ENCODE measurements around the gene TMOD3. TPM values are rescaled to one million over a fixed set of nuclear protein-coding genes. Genes with fewer than 3 reads are reported as not detected.

The TMOD3 gene
- total and polyA plus RNA-seq, 4 donors: 12.4 to 108 (median 41.1) TPM

DNA sequence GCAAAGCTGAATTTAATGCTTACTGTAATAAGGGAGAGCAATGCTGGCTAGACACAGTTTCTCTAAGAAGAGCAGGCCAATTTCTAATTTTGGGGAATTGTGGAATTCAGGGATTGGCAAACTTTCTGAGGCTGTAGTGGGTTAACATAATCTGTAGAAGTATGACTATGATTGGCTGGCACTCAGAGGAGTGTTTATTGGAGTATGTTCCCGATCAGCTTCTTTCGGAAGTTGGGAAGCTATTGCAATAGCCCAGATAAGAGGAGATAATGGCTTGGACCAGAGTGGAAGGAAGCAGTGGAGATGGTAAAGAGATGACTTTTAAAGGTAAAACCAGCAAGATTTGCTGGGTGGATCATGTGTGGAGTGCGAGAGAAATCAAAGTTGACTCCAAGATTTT lies 19.4 kb downstream of the TMOD3 start:
- peak in 1 of 3 donors; percentile 34 for DNase-seq
- H3K9me3 ChIP-seq (ENCODE audit: control insufficient read depth in 4 of 4, insufficient read depth in 3 of 4, low read length in 3 of 4): no peaks in the 10 kb centered on the region
- peaks cover 9 to 49% (median 29%) of the 10 kb centered on the region in 5 donors for H3K4me1 ChIP-seq (ENCODE audit: control insufficient read depth in 5 of 5, insufficient read depth in 5 of 5, low read length in 5 of 5)
- H3K9ac ChIP-seq (ENCODE audit: insufficient read depth in 1 of 2, low read length in 2 of 2): no peak overlapping the region
- H3K27ac ChIP-seq (ENCODE audit: low read depth in 1 of 2, low read length in 1 of 2): no peak overlapping the region
- WGBS, 2 donors: 46 to 63% methylated on average over 3 of the region's 3 CpGs
- TF ChIP-seq, protein P1, sequence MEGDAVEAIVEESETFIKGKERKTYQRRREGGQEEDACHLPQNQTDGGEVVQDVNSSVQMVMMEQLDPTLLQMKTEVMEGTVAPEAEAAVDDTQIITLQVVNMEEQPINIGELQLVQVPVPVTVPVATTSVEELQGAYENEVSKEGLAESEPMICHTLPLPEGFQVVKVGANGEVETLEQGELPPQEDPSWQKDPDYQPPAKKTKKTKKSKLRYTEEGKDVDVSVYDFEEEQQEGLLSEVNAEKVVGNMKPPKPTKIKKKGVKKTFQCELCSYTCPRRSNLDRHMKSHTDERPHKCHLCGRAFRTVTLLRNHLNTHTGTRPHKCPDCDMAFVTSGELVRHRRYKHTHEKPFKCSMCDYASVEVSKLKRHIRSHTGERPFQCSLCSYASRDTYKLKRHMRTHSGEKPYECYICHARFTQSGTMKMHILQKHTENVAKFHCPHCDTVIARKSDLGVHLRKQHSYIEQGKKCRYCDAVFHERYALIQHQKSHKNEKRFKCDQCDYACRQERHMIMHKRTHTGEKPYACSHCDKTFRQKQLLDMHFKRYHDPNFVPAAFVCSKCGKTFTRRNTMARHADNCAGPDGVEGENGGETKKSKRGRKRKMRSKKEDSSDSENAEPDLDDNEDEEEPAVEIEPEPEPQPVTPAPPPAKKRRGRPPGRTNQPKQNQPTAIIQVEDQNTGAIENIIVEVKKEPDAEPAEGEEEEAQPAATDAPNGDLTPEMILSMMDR (IDR thresholded peaks at IDR 0.05; ENCODE audit: control extremely low read depth, extremely low read depth): no peak
- H3K36me3 ChIP-seq (ENCODE audit: control insufficient read depth in 4 of 4, insufficient read depth in 4 of 4, low read length in 4 of 4): no peaks in the 10 kb centered on the region
- no peak overlapping the region for H3K4me3 ChIP-seq
- H3K27me3 ChIP-seq (ENCODE audit: control insufficient read depth in 3 of 3, insufficient read depth in 3 of 3, low read length in 2 of 3): no peaks in the 10 kb centered on the region
- no peak for ATAC-seq (ENCODE audit: insufficient read depth, low FRiP score)

DNA sequence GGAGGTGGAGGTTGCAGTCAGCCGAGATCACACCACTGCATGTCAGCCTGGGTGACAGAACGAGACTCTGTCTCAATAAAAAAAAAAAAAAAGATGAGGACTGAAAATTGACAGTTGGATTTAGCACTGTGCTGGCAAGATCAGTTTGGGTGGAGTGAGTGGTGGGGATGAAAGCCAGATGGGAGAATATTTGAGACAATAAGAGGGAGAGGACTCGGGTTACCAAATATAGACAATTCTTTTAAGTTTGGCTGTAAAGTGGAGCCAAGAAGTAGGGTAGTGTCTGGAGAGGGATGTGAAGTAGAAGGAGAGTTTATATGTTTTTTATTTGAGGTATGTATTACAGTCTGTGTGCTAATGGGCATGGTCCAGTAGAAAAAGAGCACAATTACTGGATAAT lies 20.4 kb downstream of the TMOD3 start:
- ATAC-seq (ENCODE audit: insufficient read depth, low FRiP score): no peak
- Histone ChIP-seq H3K4me1 (ENCODE audit: control insufficient read depth in 5 of 5, insufficient read depth in 5 of 5, low read length in 5 of 5) (peaks cover 9 to 52% (median 30%) of the 10 kb centered on the region in 5 donors), H3K27ac (ENCODE audit: low read depth in 1 of 2, low read length in 1 of 2) (peak overlapping the region in 1 of 2 donors; percentile 35), H3K27me3 (ENCODE audit: control insufficient read depth in 3 of 3, insufficient read depth in 3 of 3, low read length in 2 of 3) (no peaks in the 10 kb centered on the region), H3K9ac (ENCODE audit: insufficient read depth in 1 of 2, low read length in 2 of 2) (no peak overlapping the region), H3K36me3 (ENCODE audit: control insufficient read depth in 4 of 4, insufficient read depth in 4 of 4, low read length in 4 of 4) (no peaks in the 10 kb centered on the region), H3K9me3 (ENCODE audit: control insufficient read depth in 4 of 4, insufficient read depth in 3 of 4, low read length in 3 of 4) (no peaks in the 10 kb centered on the region), H3K4me3 (no peak overlapping the region)
- TF ChIP-seq, protein P1 (IDR thresholded peaks at IDR 0.05; ENCODE audit: control extremely low read depth, extremely low read depth): no peak
- 68 to 86% methylated on average over 3 of the region's 3 CpGs for WGBS, 2 donors
- peak; percentile 21 to 63 (median 59) for DNase-seq

DNA sequence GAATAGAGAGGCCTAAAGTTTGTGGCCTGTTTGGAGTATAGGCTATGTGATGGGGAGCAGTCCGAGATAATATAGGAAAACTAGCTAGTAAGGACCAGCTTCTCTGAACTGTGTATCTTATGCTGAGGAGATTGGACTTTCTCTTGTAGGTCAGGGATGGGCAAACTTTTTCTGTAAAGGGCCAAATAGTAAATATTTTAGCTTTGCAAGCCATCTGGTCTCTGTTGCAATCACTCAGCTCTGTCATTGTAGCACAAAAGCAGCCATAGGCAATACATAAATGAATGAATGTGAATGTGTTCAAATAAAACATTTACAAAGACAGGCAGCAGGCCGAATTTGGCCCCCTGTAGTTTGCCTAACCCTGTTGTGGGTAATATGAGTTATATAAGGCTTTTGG lies 24.5 kb downstream of the TMOD3 start:
- Histone ChIP-seq H3K36me3 (ENCODE audit: control insufficient read depth in 4 of 4, insufficient read depth in 4 of 4, low read length in 4 of 4) (no peaks in the 10 kb centered on the region), H3K9ac (ENCODE audit: insufficient read depth in 1 of 2, low read length in 2 of 2) (no peak overlapping the region), H3K27me3 (ENCODE audit: control insufficient read depth in 3 of 3, insufficient read depth in 3 of 3, low read length in 2 of 3) (no peaks in the 10 kb centered on the region), H3K9me3 (ENCODE audit: control insufficient read depth in 4 of 4, insufficient read depth in 3 of 4, low read length in 3 of 4) (no peaks in the 10 kb centered on the region), H3K27ac (ENCODE audit: low read depth in 1 of 2, low read length in 1 of 2) (no peak overlapping the region), H3K4me3 (no peak overlapping the region), H3K4me1 (ENCODE audit: control insufficient read depth in 5 of 5, insufficient read depth in 5 of 5, low read length in 5 of 5) (peaks cover 10 to 26% (median 14%) of the 10 kb centered on the region in 5 donors)
- TF ChIP-seq, protein P1 (IDR thresholded peaks at IDR 0.05; ENCODE audit: control extremely low read depth, extremely low read depth): no peak
- 79 to 91% methylated on average over 2 of the region's 2 CpGs for WGBS, 2 donors
- DNase-seq: peak; percentile 18 to 74 (median 58)
- no peak for ATAC-seq (ENCODE audit: insufficient read depth, low FRiP score)

DNA sequence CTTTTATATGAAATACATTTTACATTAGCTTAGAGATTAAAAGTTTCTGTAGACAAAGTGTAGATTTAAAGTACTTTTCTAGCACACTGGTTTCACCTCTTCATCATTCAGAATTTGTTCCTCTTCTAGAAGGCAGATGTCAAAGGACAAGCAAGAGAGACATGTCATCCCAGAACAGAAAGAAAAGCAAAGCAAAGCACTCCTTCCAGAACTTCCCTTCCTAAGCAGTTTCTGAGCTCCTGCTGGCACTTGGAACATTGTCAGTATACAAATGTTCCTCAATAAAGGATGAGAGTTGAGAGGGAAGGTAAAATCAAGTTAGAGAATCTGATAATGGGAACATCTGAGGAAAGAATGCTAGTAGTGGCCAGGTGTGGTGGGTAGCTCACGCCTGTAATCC lies 26.2 kb downstream of the TMOD3 start:
- Histone ChIP-seq H3K4me1 (ENCODE audit: control insufficient read depth in 5 of 5, insufficient read depth in 5 of 5, low read length in 5 of 5) (peaks cover 5 to 15% (median 7%) of the 10 kb centered on the region in 5 donors), H3K9ac (ENCODE audit: insufficient read depth in 1 of 2, low read length in 2 of 2) (no peak overlapping the region), H3K36me3 (ENCODE audit: control insufficient read depth in 4 of 4, insufficient read depth in 4 of 4, low read length in 4 of 4) (peaks cover 0 to 4% (median 0%) of the 10 kb centered on the region in 4 donors), H3K27me3 (ENCODE audit: control insufficient read depth in 3 of 3, insufficient read depth in 3 of 3, low read length in 2 of 3) (no peaks in the 10 kb centered on the region), H3K4me3 (no peak overlapping the region), H3K27ac (ENCODE audit: low read depth in 1 of 2, low read length in 1 of 2) (peak overlapping the region in 1 of 2 donors; percentile 23), H3K9me3 (ENCODE audit: control insufficient read depth in 4 of 4, insufficient read depth in 3 of 4, low read length in 3 of 4) (no peaks in the 10 kb centered on the region)
- WGBS, 2 donors: 91 to 95% methylated on average over 1 of the region's 1 CpG
- TF ChIP-seq, protein P1 (IDR thresholded peaks at IDR 0.05; ENCODE audit: control extremely low read depth, extremely low read depth): no peak
- no peak for ATAC-seq (ENCODE audit: insufficient read depth, low FRiP score)
- DNase-seq: no peak

All from lung (tissue), 12 donors.